IMR-90 (cell line): ENCODE results near the gene PITPNM2. TPM values are rescaled to one million over a fixed set of nuclear protein-coding genes. Genes with fewer than 3 reads are reported as not detected.

Experiments
- ATAC-seq: fragments of 200-7000 bp; cut with Tn5 transposase; 2 replicates; pipeline ENCODE4 v1.9.1; 2020; ENCODE audit warnings: low read depth, mild to moderate bottlenecking, moderate library complexity
- Bru-seq: library from RNA; stranded (reverse); fragments of 400-500 nt; gene quantifications from one replicate; lab custom pipeline; 2021; lab: Mats Ljungman, UMichigan
- BruChase-seq, 2 experiments: library from RNA; stranded (reverse); fragments of 400-500 nt; gene quantifications; one replicate each; lab custom pipeline; 2021; lab: Mats Ljungman, UMichigan
- BruUV-seq: library from RNA; stranded (reverse); fragments of 400-500 nt; replicated peaks from 2 replicates; lab custom pipeline; 2021; lab: Mats Ljungman, UMichigan
- CTCF ChIA-PET: fragments of 300-600 bp; formaldehyde crosslinking; extraction: SDS; loops from one replicate; lab custom pipeline; 2021; ENCODE audit warnings: antibody characterized with exemption; lab: Yijun Ruan, JAX
- POLR2A ChIA-PET: fragments of 300-600 bp; sonication (Branson Sonifier 250); formaldehyde crosslinking; loops from one replicate; lab custom pipeline; 2022; ENCODE audit warnings: antibody characterized with exemption; ENCODE audit not compliant: unreplicated experiment; lab: Charles Lee
- DNase-seq: peaks from one replicate; pipeline ENCODE4 v3.0.0; 2013
- H2AFZ ChIP-seq: replicated peaks from 2 replicates; pipeline ENCODE3; 2013; ENCODE audit warnings: low read length, mild to moderate bottlenecking; ENCODE audit not compliant: poor library complexity
- H2AK5ac ChIP-seq: 2 replicates; pipeline ENCODE4 v1.6.1; 2013; ENCODE audit warnings: low read depth, low read length, inconsistent platforms
- H2AK9ac ChIP-seq: replicated peaks from 2 replicates; pipeline ENCODE3; 2013; ENCODE audit warnings: mild to moderate bottlenecking, low read depth, low read length, moderate library complexity; ENCODE audit not compliant: poor library complexity
- H2BK120ac ChIP-seq: 2 replicates; pipeline ENCODE4 v1.6.1; 2013; ENCODE audit warnings: low read depth, low read length, inconsistent platforms
- H2BK15ac ChIP-seq: 3 replicates; pipeline ENCODE4 v1.6.1; 2013; ENCODE audit warnings: low read depth, low read length, inconsistent platforms
- H2BK20ac ChIP-seq: 2 replicates; pipeline ENCODE4 v1.6.1; 2013; ENCODE audit warnings: low read depth, mild to moderate bottlenecking, inconsistent platforms, low read length, moderate library complexity
- H2BK5ac ChIP-seq: 2 replicates; pipeline ENCODE4 v1.6.1; 2013; ENCODE audit warnings: mild to moderate bottlenecking, low read depth, low read length, inconsistent platforms; ENCODE audit not compliant: poor library complexity, severe bottlenecking
- H3K14ac ChIP-seq: replicated peaks from 2 replicates; pipeline ENCODE4 v1.6.1; 2013; ENCODE audit warnings: low read depth, low read length, inconsistent platforms
- H3K18ac ChIP-seq: 2 replicates; pipeline ENCODE4 v1.6.1; 2013; ENCODE audit warnings: low read depth, low read length, control low read depth
- H3K23ac ChIP-seq: 2 replicates; pipeline ENCODE4 v1.6.1; 2013; ENCODE audit warnings: low read depth, low read length, inconsistent platforms
- H3K27ac ChIP-seq: 2 replicates; pipeline ENCODE4 v1.5.1; 2013; ENCODE audit warnings: mild to moderate bottlenecking, control low read depth, low read length; ENCODE audit not compliant: insufficient read depth
- H3K27me3 ChIP-seq: 2 replicates; pipeline ENCODE4 v1.6.1; 2013; ENCODE audit warnings: low read length; ENCODE audit not compliant: control insufficient read depth, insufficient read depth
- H3K36me3 ChIP-seq: 2 replicates; pipeline ENCODE4 v1.6.1; 2013; ENCODE audit warnings: low read length, mixed read lengths; ENCODE audit not compliant: control insufficient read depth, insufficient read depth
- H3K4ac ChIP-seq: 2 replicates; pipeline ENCODE4 v1.6.1; 2013; ENCODE audit warnings: low read depth, low read length, inconsistent platforms
- H3K4me1 ChIP-seq: 2 replicates; pipeline ENCODE4 v1.6.1; 2013; ENCODE audit warnings: low read length, mixed read lengths; ENCODE audit not compliant: control insufficient read depth, insufficient read depth
- H3K4me2 ChIP-seq: 2 replicates; pipeline ENCODE4 v1.6.1; 2013; ENCODE audit warnings: low read depth, mild to moderate bottlenecking, control low read depth, low read length, moderate library complexity
- H3K4me3 ChIP-seq: 2 replicates; pipeline ENCODE4 v1.5.1; 2013; ENCODE audit warnings: low read depth, mild to moderate bottlenecking, control low read depth, low read length, moderate library complexity; ENCODE audit not compliant: insufficient read depth
- H3K56ac ChIP-seq: 2 replicates; pipeline ENCODE4 v1.6.1; 2013; ENCODE audit warnings: low read length, inconsistent platforms; ENCODE audit not compliant: insufficient read depth; ENCODE audit errors: extremely low read depth
- H3K79me1 ChIP-seq, 2 experiments: 2 replicates each; pipeline ENCODE4 v1.6.1; 2013; ENCODE audit warnings: low read length in 2 of 2, inconsistent platforms in 1 of 2, low read depth in 1 of 2
- H3K9ac ChIP-seq: 2 replicates; pipeline ENCODE4 v1.6.1; 2013; ENCODE audit warnings: low read depth, low read length, control low read depth
- H3K9me1 ChIP-seq: 2 replicates; pipeline ENCODE4 v1.6.1; 2013; ENCODE audit warnings: low read length, inconsistent platforms; ENCODE audit not compliant: insufficient read depth
- H3K9me3 ChIP-seq: 2 replicates; pipeline ENCODE4 v1.6.1; 2013; ENCODE audit warnings: low read length; ENCODE audit not compliant: control insufficient read depth, insufficient read depth
- H4K20me1 ChIP-seq: 2 replicates; pipeline ENCODE4 v1.6.1; 2013; ENCODE audit warnings: low read length, inconsistent platforms; ENCODE audit not compliant: insufficient read depth
- H4K5ac ChIP-seq: 2 replicates; pipeline ENCODE4 v1.6.1; 2013; ENCODE audit warnings: mild to moderate bottlenecking, low read depth, low read length, control low read depth
- H4K8ac ChIP-seq, 2 experiments: 2 replicates each; pipeline ENCODE4 v1.6.1; 2013; ENCODE audit warnings: low read depth in 2 of 2, low read length in 2 of 2, control low read depth in 1 of 2, inconsistent platforms in 1 of 2
- H4K91ac ChIP-seq: 2 replicates; pipeline ENCODE4 v1.6.1; 2013; ENCODE audit warnings: low read depth, low read length, inconsistent platforms; ENCODE audit not compliant: insufficient read depth
- CEBPB ChIP-seq: IDR thresholded peaks from 2 replicates; pipeline ENCODE4 v1.6.1; 2012; ENCODE audit warnings: low read depth, low read length, improper control_type of control experiment
- CHD1 ChIP-seq: IDR thresholded peaks from 2 replicates; pipeline ENCODE4 v1.6.1; 2012; ENCODE audit warnings: low read depth, low read length, improper control_type of control experiment
- FOS ChIP-seq: fragments of 150-350 bp; IDR thresholded peaks from 2 replicates; pipeline ENCODE4 v1.6.1; 2016; ENCODE audit warnings: low read depth, low read length
- MAFK ChIP-seq: IDR thresholded peaks from 2 replicates; pipeline ENCODE4 v1.6.1; 2012; ENCODE audit warnings: low read depth, low read length, improper control_type of control experiment
- MXI1 ChIP-seq: IDR thresholded peaks from 2 replicates; pipeline ENCODE4 v1.6.1; 2012; ENCODE audit warnings: low read depth, mild to moderate bottlenecking, low read length, moderate library complexity, borderline replicate concordance
- NFE2L2 ChIP-seq: fragments of 150-350 bp; IDR thresholded peaks from 2 replicates; pipeline ENCODE4 v1.6.1; 2016; ENCODE audit warnings: low read depth, mild to moderate bottlenecking, low read length
- RAD21 ChIP-seq: IDR thresholded peaks from 2 replicates; pipeline ENCODE4 v1.6.1; 2012; ENCODE audit warnings: low read length, improper control_type of control experiment
- SMC3 ChIP-seq: fragments of 150-350 bp; IDR thresholded peaks from 2 replicates; pipeline ENCODE4 v1.6.1; 2016; ENCODE audit warnings: low read depth, mild to moderate bottlenecking, antibody characterized with exemption, low read length, moderate library complexity
- USF2 ChIP-seq: fragments of 150-350 bp; IDR thresholded peaks from 2 replicates; pipeline ENCODE4 v1.6.1; 2017; ENCODE audit warnings: mild to moderate bottlenecking, antibody characterized with exemption, low read length, low read depth
- WGBS, 2 experiments: methylation state at CpG; one replicate each; pipeline versions ENCODE4 v1.1.5 to v1.1.7; 2013; ENCODE audit warnings: missing lambda C conversion rate in 2 of 2; ENCODE audit not compliant: insufficient read length in 1 of 2; ENCODE audit errors: extremely low coverage in 2 of 2; 5-methylcytosine and 5-hydroxymethylcytosine counted together
- dilution Hi-C: fragments of 300-500 bp; cut with HindIII; formaldehyde crosslinking; loops from one replicate; pipeline ENCODE4 v1.14.3; 2018; ENCODE audit warnings: low sequenced_read_pairs; ENCODE audit not compliant: unreplicated experiment
- in situ Hi-C: fragments of 300-500 bp; cut with MboI; formaldehyde crosslinking; loops from 3 replicates; pipeline ENCODE4 v1.14.3; 2019; ENCODE audit warnings: low sequenced_read_pairs, inconsistent platforms, mixed read lengths
- intact Hi-C: fragments of 100-400 bp; cut with micrococcal nuclease; formaldehyde crosslinking; loops from 2 replicates; pipeline ENCODE4 v1.10.0; 2022
- long read RNA-seq: library from polyadenylated mRNA; unstranded; transcript quantifications from one replicate; pipeline ENCODE4 v2.0.0, GENCODE V29; 2021; ENCODE audit not compliant: unreplicated experiment
- polyA plus RNA-seq, 3 experiments: library from polyadenylated mRNA; depleted of rRNA; stranded (reverse); fragments of >200 nt; gene quantifications; 2 replicates each; pipeline ENCODE4 v1.2.3, GENCODE V29; 2012; ENCODE audit warnings: low replicate concordance in 1 of 3
- total RNA-seq: library from RNA; depleted of rRNA; stranded (reverse); fragments of >200 nt; gene quantifications from 2 replicates; pipeline ENCODE4 v1.2.3, GENCODE V29; 2012; rRNA removed
- TF ChIP-seq, protein P1 (sequence below): conservative IDR thresholded peaks from 2 replicates; pipeline ENCODE4 v1.5.1; 2012; ENCODE audit warnings: mild to moderate bottlenecking, low read depth, low read length, improper control_type of control experiment
- TF ChIP-seq, protein P2 (sequence below): fragments of 150-350 bp; IDR thresholded peaks from 2 replicates; pipeline ENCODE4 v1.6.1; 2016; ENCODE audit warnings: low read depth, mild to moderate bottlenecking, low read length, moderate library complexity, borderline replicate concordance

The PITPNM2 gene
- 0.83 and 1.6 TPM in 2 replicates for total RNA-seq
- 3.0 and 3.1 TPM in 2 replicates for polyA plus RNA-seq (2012; rRNA removed)
- 1.4 and 3.3 TPM in 2 replicates for polyA plus RNA-seq (2012; cell fraction: cytosol; rRNA removed)
- polyA plus RNA-seq (2012; cell fraction: nucleus; rRNA removed; ENCODE audit: low replicate concordance): 12.1 and 24.5 TPM in 2 replicates
- percentile 69 among the genes with signal in this experiment for Bru-seq, nascent RNA
- BruChase-seq, experiment 1, labeled RNA remaining after a 6-hour chase: percentile 68 among the genes with signal in this experiment
- percentile 77 among the genes with signal in this experiment for BruChase-seq, experiment 2, labeled RNA remaining after a 2-hour chase
- long read RNA-seq, partial matches to known transcripts: 1 of 11 reads
- long read RNA-seq, other reads (novel, unspliced or antisense): 10 of 11 reads

DNA sequence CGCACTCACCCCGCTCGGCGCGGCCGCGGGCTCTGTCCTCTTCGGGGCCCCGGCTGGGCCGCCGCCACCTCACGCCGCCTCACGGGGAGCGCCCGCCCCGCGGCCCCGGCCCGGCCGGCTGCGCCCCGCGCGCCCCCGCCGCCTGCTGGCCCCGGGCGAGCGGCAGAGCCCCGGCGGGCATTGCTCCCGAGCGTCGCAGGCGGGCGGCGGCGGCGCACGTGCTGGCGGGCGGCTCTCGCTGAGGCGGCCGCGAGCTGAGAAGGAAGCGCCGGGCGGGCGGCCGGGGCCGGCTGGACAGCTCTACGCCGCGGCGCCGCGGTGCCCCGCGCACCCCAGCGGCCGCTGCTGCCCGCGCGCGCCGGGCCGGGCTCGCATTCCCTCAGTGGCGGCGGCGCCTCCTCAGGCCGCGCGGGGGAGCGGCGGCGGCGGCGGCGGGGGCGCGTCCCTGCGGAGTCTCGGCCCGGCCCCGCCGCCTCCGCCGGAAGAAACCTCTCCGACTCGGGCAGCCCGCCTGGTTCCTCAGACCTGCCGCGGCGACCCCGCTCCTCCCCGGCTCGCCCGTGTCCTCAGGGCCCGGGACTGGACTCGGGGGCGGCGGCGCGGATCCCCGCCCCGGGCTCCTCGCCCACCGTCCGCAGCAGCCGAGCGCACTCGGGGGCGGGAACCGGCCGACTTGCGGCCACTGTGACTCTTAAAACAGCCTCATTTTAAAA, at the start of gene PITPNM2:
Gene PITPNM2, minus strand, starts transcription at position 347 of the 713 bp plus-strand sequence. CDS start 116,500 bp downstream, outside the sequence.
- Histone ChIP-seq H3K14ac (peak within 1 kb of the TSS; percentile 74), H3K9me3 (no peaks in the 10 kb centered on the region), H4K91ac (peak within 1 kb of the TSS; percentile 68), H3K4ac (peak within 1 kb of the TSS; percentile 75), H2BK20ac (no peak within 1 kb of the TSS), H2AK9ac (peak within 1 kb of the TSS; percentile 98), H3K18ac (peak within 1 kb of the TSS; percentile 66), H3K23ac (peak within 1 kb of the TSS; percentile 76), H3K56ac (peak within 1 kb of the TSS; percentile 32), H3K36me3 (peaks cover 7% of the 10 kb centered on the region), H3K4me1 (peaks cover 15% of the 10 kb centered on the region), H3K9ac (peak within 1 kb of the TSS; percentile 85), H2BK120ac (peak within 1 kb of the TSS; percentile 53), H2BK15ac (peak within 1 kb of the TSS; percentile 30; the same call in 1 of the 3 replicates), H4K8ac (peak within 1 kb of the TSS; percentile 55 to 75; a peak in 3 of 4 replicates), H2BK5ac (no peak within 1 kb of the TSS), H2AK5ac (peak within 1 kb of the TSS; percentile 67), H2AFZ (peak within 1 kb of the TSS; percentile 94), H3K27me3 (no peaks in the 10 kb centered on the region), H3K9me1 (no peaks in the 10 kb centered on the region; the same call in 1 of the 2 replicates), H3K79me1 (peaks cover 4 to 27% of the 10 kb centered on the region in 2 experiments), H3K4me3 (peak within 1 kb of the TSS; percentile 53), H3K27ac (peak within 1 kb of the TSS; percentile 68), H4K20me1 (peaks cover 2% of the 10 kb centered on the region; the same call in 1 of the 2 replicates), H4K5ac (peak within 1 kb of the TSS; percentile 58), H3K4me2 (peak within 1 kb of the TSS; percentile 81)
- dilution Hi-C loops (no loop called here), in situ Hi-C loops (no loop called here), intact Hi-C loops (loop anchor here (1.0 to 2.0 kb wide), 3 partner anchors 36 to 176 kb away; partner anchors contain the start of gene OGFOD2)
- ChIA-PET CTCF (interaction anchor here (1.8 kb wide), 1 partner anchor 108 kb away, joined by 9 read pairs; no protein-coding TSS in a partner anchor), POLR2A (interaction anchor here (0.5 to 0.6 kb wide), 2 partner anchors 294 to 861 kb away, joined by 3 to 5 read pairs; no protein-coding TSS in a partner anchor)
- no TSS peak for BruUV-seq
- 0% methylated on average over 62 of the region's 119 CpGs; no CpG with 5 or more reads in 1 of the 2 experiments for WGBS, 2 experiments
- DNase-seq (peak; percentile 58), ATAC-seq (peak; percentile 94)
- TF ChIP-seq, protein P1, sequence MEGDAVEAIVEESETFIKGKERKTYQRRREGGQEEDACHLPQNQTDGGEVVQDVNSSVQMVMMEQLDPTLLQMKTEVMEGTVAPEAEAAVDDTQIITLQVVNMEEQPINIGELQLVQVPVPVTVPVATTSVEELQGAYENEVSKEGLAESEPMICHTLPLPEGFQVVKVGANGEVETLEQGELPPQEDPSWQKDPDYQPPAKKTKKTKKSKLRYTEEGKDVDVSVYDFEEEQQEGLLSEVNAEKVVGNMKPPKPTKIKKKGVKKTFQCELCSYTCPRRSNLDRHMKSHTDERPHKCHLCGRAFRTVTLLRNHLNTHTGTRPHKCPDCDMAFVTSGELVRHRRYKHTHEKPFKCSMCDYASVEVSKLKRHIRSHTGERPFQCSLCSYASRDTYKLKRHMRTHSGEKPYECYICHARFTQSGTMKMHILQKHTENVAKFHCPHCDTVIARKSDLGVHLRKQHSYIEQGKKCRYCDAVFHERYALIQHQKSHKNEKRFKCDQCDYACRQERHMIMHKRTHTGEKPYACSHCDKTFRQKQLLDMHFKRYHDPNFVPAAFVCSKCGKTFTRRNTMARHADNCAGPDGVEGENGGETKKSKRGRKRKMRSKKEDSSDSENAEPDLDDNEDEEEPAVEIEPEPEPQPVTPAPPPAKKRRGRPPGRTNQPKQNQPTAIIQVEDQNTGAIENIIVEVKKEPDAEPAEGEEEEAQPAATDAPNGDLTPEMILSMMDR: peak; percentile 41
- TF ChIP-seq RAD21 (peak; percentile 49), SMC3 (no peak; the same call in 1 of the 2 replicates), NFE2L2 (no peak), CHD1 (no peak), MXI1 (peak; percentile 64; the same call in 1 of the 2 replicates), CEBPB (no peak), USF2 (0 out of 2 replicates have a peak, but pooled peaks have one; percentile 4), MAFK (no peak), FOS (no peak)
- TF ChIP-seq, protein P2, sequence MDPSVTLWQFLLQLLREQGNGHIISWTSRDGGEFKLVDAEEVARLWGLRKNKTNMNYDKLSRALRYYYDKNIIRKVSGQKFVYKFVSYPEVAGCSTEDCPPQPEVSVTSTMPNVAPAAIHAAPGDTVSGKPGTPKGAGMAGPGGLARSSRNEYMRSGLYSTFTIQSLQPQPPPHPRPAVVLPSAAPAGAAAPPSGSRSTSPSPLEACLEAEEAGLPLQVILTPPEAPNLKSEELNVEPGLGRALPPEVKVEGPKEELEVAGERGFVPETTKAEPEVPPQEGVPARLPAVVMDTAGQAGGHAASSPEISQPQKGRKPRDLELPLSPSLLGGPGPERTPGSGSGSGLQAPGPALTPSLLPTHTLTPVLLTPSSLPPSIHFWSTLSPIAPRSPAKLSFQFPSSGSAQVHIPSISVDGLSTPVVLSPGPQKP: no peak
